ENCODE results near the gene RPL38. TPM values are rescaled to one million over a fixed set of nuclear protein-coding genes. Genes with fewer than 3 reads are reported as not detected.

Gene RPL38
- total RNA-seq, 1 donor from 2014 or later: 539 TPM

- Mint-ChIP-seq H3K4me1 (ENCODE audit: low read depth) (no peaks in the 10 kb centered on the region), H3K27ac (ENCODE audit: unreplicated experiment) (no peak overlapping the region)
These were observed 48.1 kb downstream of the RPL38 start for GRCh38 chr17:74251569-74251968.

GRCh38 chr17:74252211-74252610 is 48.7 kb downstream of the RPL38 start:
- Mint-ChIP-seq H3K4me3 (ENCODE audit: unreplicated experiment) (no peak overlapping the region), H3K27me3 (ENCODE audit: low read depth) (peaks cover 4% of the 10 kb centered on the region), H3K4me1 (ENCODE audit: low read depth) (no peaks in the 10 kb centered on the region), H3K27ac (ENCODE audit: unreplicated experiment) (no peak overlapping the region), H3K36me3 (ENCODE audit: low read depth) (no peaks in the 10 kb centered on the region), H3K9me3 (ENCODE audit: low read depth) (no peaks in the 10 kb centered on the region)
- no peak for TF ChIP-seq CTCF (IDR thresholded peaks at IDR 0.05)
- no peak for DNase-seq (ENCODE audit: low spot score)

More at GRCh38 chr17:74251569-74251968, 48.1 kb downstream of the RPL38 start:
- TF ChIP-seq CTCF (IDR thresholded peaks at IDR 0.05): no peak
- no peak for DNase-seq (ENCODE audit: low spot score)
- Mint-ChIP-seq H3K27me3 (ENCODE audit: low read depth) (peaks cover 4% of the 10 kb centered on the region), H3K36me3 (ENCODE audit: low read depth) (no peaks in the 10 kb centered on the region), H3K9me3 (ENCODE audit: low read depth) (no peaks in the 10 kb centered on the region), H3K4me3 (ENCODE audit: unreplicated experiment) (no peak overlapping the region)

GRCh38 chr17:74253036-74253435 is 49.6 kb downstream of the RPL38 start:
- Mint-ChIP-seq H3K27me3 (ENCODE audit: low read depth) (peaks cover 4% of the 10 kb centered on the region), H3K4me3 (ENCODE audit: unreplicated experiment) (no peak overlapping the region), H3K4me1 (ENCODE audit: low read depth) (no peaks in the 10 kb centered on the region), H3K9me3 (ENCODE audit: low read depth) (no peaks in the 10 kb centered on the region), H3K27ac (ENCODE audit: unreplicated experiment) (no peak overlapping the region), H3K36me3 (ENCODE audit: low read depth) (no peaks in the 10 kb centered on the region)
- TF ChIP-seq CTCF (IDR thresholded peaks at IDR 0.05): no peak
- no peak for DNase-seq (ENCODE audit: low spot score)

GRCh38 chr17:74257311-74257710 is 53.8 kb downstream of the RPL38 start:
- no peak for TF ChIP-seq CTCF (IDR thresholded peaks at IDR 0.05)
- DNase-seq (ENCODE audit: low spot score): no peak
- Mint-ChIP-seq H3K27ac (ENCODE audit: unreplicated experiment) (no peak overlapping the region), H3K27me3 (ENCODE audit: low read depth) (peaks cover 6% of the 10 kb centered on the region), H3K36me3 (ENCODE audit: low read depth) (no peaks in the 10 kb centered on the region), H3K4me3 (ENCODE audit: unreplicated experiment) (no peak overlapping the region), H3K9me3 (ENCODE audit: low read depth) (no peaks in the 10 kb centered on the region), H3K4me1 (ENCODE audit: low read depth) (peaks cover 5% of the 10 kb centered on the region)

GRCh38 chr17:74259667-74260524 is 56.4 kb downstream of the RPL38 start:
- Mint-ChIP-seq H3K27ac (ENCODE audit: unreplicated experiment) (no peak overlapping the region), H3K36me3 (ENCODE audit: low read depth) (no peaks in the 10 kb centered on the region), H3K4me3 (ENCODE audit: unreplicated experiment) (no peak overlapping the region), H3K9me3 (ENCODE audit: low read depth) (no peaks in the 10 kb centered on the region), H3K4me1 (ENCODE audit: low read depth) (peaks cover 5% of the 10 kb centered on the region), H3K27me3 (ENCODE audit: low read depth) (peaks cover 6% of the 10 kb centered on the region)
- TF ChIP-seq CTCF (IDR thresholded peaks at IDR 0.05): no peak
- DNase-seq (ENCODE audit: low spot score): no peak

Other genes starting within 250 kb of the RPL38 start
- gene TTYH2, start 9.9 kb downstream of the RPL38 start, total RNA-seq: 1.6 to 2.1 TPM (median 1.9 TPM) in 3 replicates
- gene DNAI2, start 70.6 kb downstream of the RPL38 start, total RNA-seq: not detected in 3 replicates
- gene KIF19, start 122.5 kb downstream of the RPL38 start, total RNA-seq: not detected in 3 replicates
- not detected in 3 replicates for gene BTBD17, start 158.2 kb downstream of the RPL38 start, total RNA-seq
- gene GPR142, start 163.8 kb downstream of the RPL38 start, total RNA-seq: not detected in 3 replicates
- 18.0 to 47.8 TPM (median 47.0 TPM) in 3 replicates for gene GPRC5C, start 228.4 kb downstream of the RPL38 start, total RNA-seq

Measured in chondrocyte (in vitro differentiated cells).